Measurements from ENCODE around the gene EYS. TPM values are rescaled to one million over a fixed set of nuclear protein-coding genes. Genes with fewer than 3 reads are reported as not detected.
"Not testable (repeated sequence)": the region's sequence is repeated elsewhere in the genome, so short reads cannot be mapped to it uniquely, and the experiment has no call there.

The EYS gene
- total RNA-seq, 2 experiments from 2014 or later: not detected

DNA sequence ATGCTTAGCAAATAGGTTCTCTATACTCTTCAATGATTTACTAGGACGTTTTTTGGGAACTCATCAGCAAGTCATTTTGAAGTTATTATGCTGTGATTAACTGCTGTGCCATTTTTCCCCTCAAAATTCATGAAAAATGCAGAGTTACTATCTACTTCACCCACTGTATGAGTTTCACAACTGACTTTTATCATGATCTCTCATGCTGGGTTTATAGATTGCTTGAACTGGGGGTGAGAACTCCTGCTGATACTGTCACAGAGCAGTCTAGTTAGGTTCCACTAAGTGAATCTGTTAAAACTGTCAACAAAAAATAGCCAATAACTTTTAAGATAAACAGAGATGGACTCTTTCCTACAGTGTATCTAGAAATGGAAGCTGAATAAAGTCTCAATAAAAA lies 136.7 kb downstream of the EYS start:
- Mint-ChIP-seq H3K36me3 (no peaks in the 10 kb centered on the region), H3K4me3 (no peak overlapping the region), H3K27me3 (no peaks in the 10 kb centered on the region), H3K4me1 (no peaks in the 10 kb centered on the region), H3K27ac (no peak overlapping the region), H3K9me3 (peaks cover 13% of the 10 kb centered on the region)
- DNase-seq: no peak
- no peak for ATAC-seq (ENCODE audit: low read depth)
- POLR2A ChIA-PET: no interaction called here

DNA sequence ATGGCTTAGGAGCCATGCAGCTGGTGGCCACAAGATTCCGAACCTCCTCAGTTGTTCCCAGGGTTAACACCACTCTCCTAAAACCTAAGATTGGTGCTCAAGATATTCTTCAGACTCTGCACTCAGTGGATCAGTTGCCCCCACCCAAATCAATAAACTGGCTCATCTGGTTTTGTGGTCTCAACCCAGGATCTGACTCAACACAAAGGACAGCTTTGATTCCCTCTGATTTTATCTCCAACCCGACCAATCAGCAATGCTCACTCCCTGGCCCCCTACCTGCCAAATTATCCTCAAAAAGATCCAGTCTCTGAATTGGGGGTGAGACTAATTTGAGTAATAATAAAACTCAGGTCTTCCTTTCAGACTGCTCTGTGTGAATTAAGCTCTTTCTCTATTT lies 137.5 kb downstream of the EYS start:
- Mint-ChIP-seq H3K27ac (no peak overlapping the region), H3K9me3 (peaks cover 13% of the 10 kb centered on the region), H3K36me3 (no peaks in the 10 kb centered on the region), H3K27me3 (no peaks in the 10 kb centered on the region), H3K4me1 (no peaks in the 10 kb centered on the region), H3K4me3 (no peak overlapping the region)
- DNase-seq (no peak), ATAC-seq (ENCODE audit: low read depth) (no peak)
- POLR2A ChIA-PET: no interaction called here

DNA sequence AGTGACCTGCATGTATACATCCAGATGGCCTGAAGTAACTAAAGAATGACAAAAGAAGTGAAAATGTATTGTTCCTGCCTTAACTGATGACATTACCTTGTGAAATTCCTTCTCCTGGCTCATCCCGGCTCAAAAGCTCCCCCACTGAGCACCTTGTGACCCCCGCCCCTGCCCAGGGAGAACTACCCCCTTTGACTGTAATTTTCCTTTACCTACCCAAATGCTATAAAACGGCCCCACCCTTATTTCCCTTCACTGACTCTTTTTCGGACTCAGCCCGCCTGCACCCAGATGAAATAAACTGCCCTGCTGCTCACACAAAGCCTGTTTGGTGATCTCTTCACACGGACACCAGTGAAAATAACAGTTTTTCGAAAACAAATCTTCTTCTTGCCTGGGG lies 138.0 kb downstream of the EYS start:
- POLR2A ChIA-PET; H3K27ac Mint-ChIP-seq; H3K4me1 Mint-ChIP-seq; H3K4me3 Mint-ChIP-seq; DNase-seq; H3K36me3 Mint-ChIP-seq; H3K27me3 Mint-ChIP-seq; ATAC-seq (ENCODE audit: low read depth): not testable (repeated sequence)
- H3K9me3 Mint-ChIP-seq: peaks cover 11% of the 10 kb centered on the region

DNA sequence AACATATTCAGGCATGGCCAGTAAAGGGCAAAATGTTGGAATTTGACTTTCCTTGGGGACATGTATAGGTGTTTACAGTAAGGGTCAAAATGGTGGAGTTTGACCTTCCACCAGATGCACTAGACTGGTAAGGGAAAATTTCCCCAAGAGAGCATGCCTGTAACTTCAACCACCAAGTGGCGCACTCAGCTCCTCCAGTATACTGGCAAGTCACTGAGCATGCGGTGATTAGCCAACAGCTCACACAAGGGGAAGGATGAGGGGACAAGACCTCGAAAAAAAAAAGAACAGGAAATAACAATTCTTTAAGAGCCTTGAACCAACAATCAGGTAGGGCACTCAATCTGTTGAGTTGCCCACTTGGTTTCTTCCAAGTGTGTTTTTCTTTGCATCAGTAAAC lies 140.9 kb downstream of the EYS start:
- no peak for ATAC-seq (ENCODE audit: low read depth)
- Mint-ChIP-seq H3K9me3 (peaks cover 8% of the 10 kb centered on the region), H3K4me3 (no peak overlapping the region)

DNA sequence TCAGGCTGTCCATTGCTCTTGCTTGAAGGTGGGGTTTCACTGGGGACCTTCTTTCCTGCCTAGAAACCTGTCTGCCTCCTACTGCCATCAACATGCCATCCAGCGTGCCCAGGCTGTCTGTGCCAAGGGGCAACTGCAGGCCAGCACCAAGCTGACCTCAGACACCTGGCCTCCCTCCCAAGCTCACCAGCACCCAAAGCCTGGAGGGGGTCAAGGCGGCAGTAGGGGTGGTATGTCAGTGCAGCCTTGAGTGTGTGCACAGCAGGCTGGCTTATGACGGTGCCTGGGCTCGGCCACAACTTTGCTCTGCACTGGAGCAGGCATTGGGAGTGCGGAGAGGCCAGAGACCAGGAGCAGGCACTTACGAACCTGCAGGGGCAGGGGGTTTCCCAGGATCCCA lies 149.0 kb downstream of the EYS start:
- no peaks in the 10 kb centered on the region for H3K9me3 Mint-ChIP-seq
- H3K4me3 Mint-ChIP-seq: no peak overlapping the region
- POLR2A ChIA-PET: no interaction called here

More for the DNA sequence above, 140.9 kb downstream of the EYS start:
- no peak for DNase-seq
- POLR2A ChIA-PET: no interaction called here
- H3K36me3 Mint-ChIP-seq: no peaks in the 10 kb centered on the region
- H3K27ac Mint-ChIP-seq: no peak overlapping the region
- H3K27me3 Mint-ChIP-seq: no peaks in the 10 kb centered on the region
- H3K4me1 Mint-ChIP-seq: no peaks in the 10 kb centered on the region

DNA sequence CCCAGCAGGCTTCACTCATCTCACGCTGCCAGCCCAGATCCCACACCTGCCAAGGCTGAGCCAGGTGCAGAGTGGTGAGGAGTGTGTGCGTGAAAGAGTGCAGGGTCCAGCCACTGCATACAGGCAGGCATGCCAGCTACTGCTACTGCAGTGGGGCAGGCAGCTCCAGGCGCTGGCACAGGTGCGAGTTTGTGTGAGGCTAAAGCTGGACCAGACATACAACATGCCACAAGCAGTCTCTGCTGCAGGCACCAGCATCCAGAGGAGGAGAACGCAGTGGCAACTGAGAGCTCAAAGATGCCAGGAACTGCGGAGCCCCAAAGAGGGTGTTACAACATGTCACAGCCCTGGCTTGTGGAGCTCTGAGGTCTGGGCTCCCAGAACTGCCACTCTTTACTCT lies 149.8 kb downstream of the EYS start:
- H3K27me3 Mint-ChIP-seq: no peaks in the 10 kb centered on the region
- H3K36me3 Mint-ChIP-seq: no peaks in the 10 kb centered on the region
- H3K4me3 Mint-ChIP-seq: no peak overlapping the region
- H3K4me1 Mint-ChIP-seq: no peaks in the 10 kb centered on the region
- no peaks in the 10 kb centered on the region for H3K9me3 Mint-ChIP-seq
- H3K27ac Mint-ChIP-seq: no peak overlapping the region
- POLR2A ChIA-PET: no interaction called here
- ATAC-seq (ENCODE audit: low read depth) (no peak), DNase-seq (no peak)

More for the DNA sequence above, 149.0 kb downstream of the EYS start:
- Mint-ChIP-seq H3K36me3 (no peaks in the 10 kb centered on the region), H3K27ac (no peak overlapping the region), H3K4me1 (no peaks in the 10 kb centered on the region), H3K27me3 (no peaks in the 10 kb centered on the region)
- DNase-seq (no peak), ATAC-seq (ENCODE audit: low read depth) (no peak)

DNA sequence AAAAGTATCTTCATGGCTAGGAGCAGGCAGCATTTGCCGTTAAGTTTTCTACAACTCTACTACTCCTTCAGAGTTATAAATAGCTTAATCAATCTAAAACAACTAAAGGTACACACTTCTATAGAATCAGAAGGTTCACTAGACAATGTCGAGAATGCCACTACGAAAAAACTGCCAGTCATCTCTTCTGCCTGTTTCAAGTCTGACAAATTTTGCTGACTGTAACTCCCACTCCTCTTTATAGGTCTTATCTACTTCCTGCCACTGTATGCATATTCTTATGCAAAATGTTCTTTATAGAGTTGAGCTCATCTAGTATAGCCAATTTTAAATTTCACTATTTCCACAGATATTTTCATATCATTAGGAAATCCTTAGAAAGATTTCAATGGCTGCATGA lies 160.1 kb downstream of the EYS start:
- Mint-ChIP-seq H3K27me3 (no peaks in the 10 kb centered on the region), H3K36me3 (no peaks in the 10 kb centered on the region), H3K9me3 (peaks cover 2% of the 10 kb centered on the region), H3K4me1 (no peaks in the 10 kb centered on the region), H3K27ac (no peak overlapping the region), H3K4me3 (no peak overlapping the region)
- POLR2A ChIA-PET: no interaction called here
- no peak for DNase-seq
- ATAC-seq (ENCODE audit: low read depth): no peak

DNA sequence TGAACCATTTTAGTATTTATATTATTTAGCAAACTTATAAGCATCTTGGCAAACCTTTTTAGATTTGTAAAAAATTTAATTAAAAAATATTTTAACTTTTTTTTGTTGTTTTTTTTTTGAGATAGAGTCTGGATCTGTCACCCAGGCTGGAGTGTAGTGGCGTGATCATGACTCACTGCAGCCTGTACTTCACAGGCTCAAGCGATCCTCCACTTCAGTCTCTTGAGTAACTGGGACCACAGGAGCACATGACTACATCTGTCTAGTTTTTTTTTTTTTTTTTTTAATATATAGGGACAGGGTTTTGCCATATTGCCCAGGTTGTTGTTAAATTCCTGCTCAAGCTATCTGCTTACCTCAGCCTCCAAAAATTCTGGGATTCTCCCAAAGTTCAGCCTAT lies 161.1 kb downstream of the EYS start:
- DNase-seq: no peak
- H3K4me1 Mint-ChIP-seq: no peaks in the 10 kb centered on the region

DNA sequence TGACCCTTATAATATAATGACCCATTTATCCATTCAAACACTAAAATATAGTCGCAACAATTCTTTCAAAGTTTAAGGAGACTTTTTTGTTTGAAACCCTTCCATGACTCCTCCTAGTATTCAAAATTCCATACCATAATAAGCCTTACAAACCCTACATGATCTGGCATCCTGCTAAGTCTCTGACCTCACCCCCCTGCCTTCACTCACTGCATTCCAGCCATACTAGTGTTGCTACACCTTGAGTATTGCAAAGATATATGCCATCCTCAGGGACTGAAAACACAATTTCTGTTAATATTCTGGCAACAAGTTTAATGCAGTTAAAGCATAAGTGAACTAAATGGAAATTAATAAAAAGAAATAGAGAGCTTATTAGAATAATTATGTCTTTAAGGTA lies 168.4 kb downstream of the EYS start:
- Mint-ChIP-seq H3K9me3 (no peaks in the 10 kb centered on the region), H3K4me1 (no peaks in the 10 kb centered on the region), H3K27me3 (no peaks in the 10 kb centered on the region), H3K4me3 (no peak overlapping the region), H3K36me3 (no peaks in the 10 kb centered on the region), H3K27ac (no peak overlapping the region)
- no peak for DNase-seq
- ATAC-seq (ENCODE audit: low read depth): no peak
- POLR2A ChIA-PET: no interaction called here

More for the DNA sequence above, 161.1 kb downstream of the EYS start:
- Mint-ChIP-seq H3K36me3 (no peaks in the 10 kb centered on the region), H3K9me3 (peaks cover 2% of the 10 kb centered on the region), H3K27me3 (no peaks in the 10 kb centered on the region), H3K4me3 (no peak overlapping the region), H3K27ac (no peak overlapping the region)
- POLR2A ChIA-PET: no interaction called here
- ATAC-seq (ENCODE audit: low read depth): no peak

DNA sequence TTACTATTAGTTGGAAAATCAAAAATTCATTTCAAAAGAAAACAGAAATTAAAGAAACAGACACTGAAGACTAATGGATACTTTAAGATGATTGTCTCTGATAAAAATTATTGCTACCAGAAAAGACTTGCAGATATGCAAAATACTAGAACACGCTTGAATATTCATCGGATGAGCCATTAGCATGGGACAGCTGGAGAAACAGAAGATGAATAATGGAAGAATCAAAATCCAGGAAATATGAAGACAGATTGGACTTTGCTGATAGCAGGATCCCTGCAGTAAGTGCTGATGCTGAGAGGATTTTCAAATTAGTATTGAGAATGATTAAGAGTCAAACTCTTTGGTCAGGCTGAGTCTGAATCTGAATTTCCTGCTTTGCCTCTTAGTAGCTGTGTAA lies 169.4 kb downstream of the EYS start:
- no peak for DNase-seq
- Mint-ChIP-seq H3K36me3 (no peaks in the 10 kb centered on the region), H3K27me3 (no peaks in the 10 kb centered on the region), H3K4me1 (no peaks in the 10 kb centered on the region), H3K4me3 (no peak overlapping the region), H3K9me3 (peaks cover 2% of the 10 kb centered on the region), H3K27ac (no peak overlapping the region)
- ATAC-seq (ENCODE audit: low read depth): no peak
- POLR2A ChIA-PET: no interaction called here

DNA sequence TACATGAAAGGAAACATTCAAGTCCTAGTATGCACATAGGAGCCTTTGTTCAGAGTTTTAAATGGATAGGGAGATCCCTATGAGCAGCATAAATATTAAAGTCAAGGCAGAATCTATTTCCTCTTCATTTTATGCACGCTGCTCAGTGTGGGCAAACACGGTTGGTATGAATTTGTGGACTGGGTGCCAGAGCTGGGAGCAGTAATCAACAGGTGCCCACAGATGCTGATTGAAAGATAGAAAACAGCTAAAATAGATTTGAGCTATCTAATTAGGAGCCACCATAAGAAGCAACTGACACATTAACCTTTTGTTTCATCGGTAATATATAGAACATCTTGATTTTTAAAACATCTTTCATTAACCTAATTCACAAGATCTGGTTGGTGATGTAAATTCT lies 175.5 kb downstream of the EYS start:
- peaks cover 2% of the 10 kb centered on the region for H3K9me3 Mint-ChIP-seq
- DNase-seq (no peak), ATAC-seq (ENCODE audit: low read depth) (no peak)
- no peak overlapping the region for H3K4me3 Mint-ChIP-seq
- no peak overlapping the region for H3K27ac Mint-ChIP-seq
- POLR2A ChIA-PET: no interaction called here
- H3K36me3 Mint-ChIP-seq: no peaks in the 10 kb centered on the region
- H3K4me1 Mint-ChIP-seq: no peaks in the 10 kb centered on the region
- no peaks in the 10 kb centered on the region for H3K27me3 Mint-ChIP-seq

DNA sequence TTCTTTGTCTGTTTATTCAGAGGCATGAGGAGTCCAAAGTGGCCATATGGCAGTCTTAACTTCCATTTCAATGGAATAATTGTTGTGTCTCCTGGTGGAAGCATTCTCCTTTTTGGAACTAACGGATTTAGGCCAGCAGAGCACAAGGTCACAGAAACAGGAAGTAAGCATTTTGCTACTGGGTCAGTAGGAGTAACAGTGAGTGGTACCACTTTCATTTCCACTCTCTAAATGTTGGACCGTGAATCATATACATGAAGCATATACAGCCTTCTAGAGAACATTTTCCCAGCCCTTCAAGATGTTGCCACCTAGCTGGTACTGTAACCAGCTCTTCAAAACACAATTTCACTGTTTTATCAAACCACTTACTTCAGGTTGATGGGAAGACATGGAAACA lies 182.8 kb downstream of the EYS start:
- Mint-ChIP-seq H3K27ac (no peak overlapping the region), H3K27me3 (no peaks in the 10 kb centered on the region), H3K9me3 (peaks cover 7% of the 10 kb centered on the region), H3K4me3 (no peak overlapping the region), H3K36me3 (no peaks in the 10 kb centered on the region), H3K4me1 (no peaks in the 10 kb centered on the region)
- ATAC-seq (ENCODE audit: low read depth): no peak
- POLR2A ChIA-PET: no interaction called here
- DNase-seq: no peak

DNA sequence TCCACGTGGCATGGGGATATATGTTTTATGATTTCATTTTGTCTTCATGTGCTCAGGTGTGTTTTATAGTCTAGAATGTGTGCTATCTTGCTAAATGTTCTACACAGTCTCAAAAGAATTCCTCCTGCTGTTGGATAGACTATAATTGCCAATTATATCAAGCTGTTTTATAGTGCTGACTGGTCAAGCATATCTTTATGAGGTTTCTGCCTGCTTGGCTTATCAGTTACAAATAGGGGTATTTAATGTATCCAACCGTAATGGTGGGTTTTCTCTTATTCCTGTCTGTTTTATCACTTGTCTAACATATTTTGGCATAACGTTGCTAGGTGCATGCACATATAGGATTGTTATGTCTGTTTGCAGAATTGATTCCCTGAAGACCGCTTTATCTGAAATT lies 201.3 kb downstream of the EYS start:
- Mint-ChIP-seq H3K27me3 (no peaks in the 10 kb centered on the region), H3K9me3 (peaks cover 10% of the 10 kb centered on the region), H3K36me3 (no peaks in the 10 kb centered on the region), H3K27ac (no peak overlapping the region), H3K4me3 (no peak overlapping the region), H3K4me1 (no peaks in the 10 kb centered on the region)
- ATAC-seq (ENCODE audit: low read depth) (no peak), DNase-seq (no peak)
- POLR2A ChIA-PET: no interaction called here

DNA sequence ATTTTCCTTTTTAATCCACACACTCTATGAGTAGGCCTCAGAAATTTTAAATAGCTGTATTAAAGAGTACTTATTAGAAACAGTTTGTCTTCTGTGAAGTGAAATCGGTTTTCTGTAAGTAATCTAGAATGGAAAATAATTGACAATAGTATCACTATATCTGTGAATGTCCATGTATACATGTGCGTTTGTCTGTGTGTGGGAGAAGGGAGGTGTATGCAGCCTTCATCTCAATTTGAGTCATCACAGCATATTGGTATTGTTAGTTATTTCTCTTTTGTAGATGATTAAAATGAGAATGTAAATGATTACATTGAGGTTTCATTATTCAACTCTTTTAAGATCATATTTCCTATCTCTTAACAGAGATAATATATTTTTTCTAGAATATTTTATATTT lies 206.0 kb downstream of the EYS start:
- POLR2A ChIA-PET: no interaction called here
- Mint-ChIP-seq H3K36me3 (no peaks in the 10 kb centered on the region), H3K27ac (no peak overlapping the region), H3K4me3 (no peak overlapping the region), H3K4me1 (no peaks in the 10 kb centered on the region), H3K9me3 (peaks cover 5% of the 10 kb centered on the region), H3K27me3 (no peaks in the 10 kb centered on the region)
- DNase-seq (no peak), ATAC-seq (ENCODE audit: low read depth) (no peak)

DNA sequence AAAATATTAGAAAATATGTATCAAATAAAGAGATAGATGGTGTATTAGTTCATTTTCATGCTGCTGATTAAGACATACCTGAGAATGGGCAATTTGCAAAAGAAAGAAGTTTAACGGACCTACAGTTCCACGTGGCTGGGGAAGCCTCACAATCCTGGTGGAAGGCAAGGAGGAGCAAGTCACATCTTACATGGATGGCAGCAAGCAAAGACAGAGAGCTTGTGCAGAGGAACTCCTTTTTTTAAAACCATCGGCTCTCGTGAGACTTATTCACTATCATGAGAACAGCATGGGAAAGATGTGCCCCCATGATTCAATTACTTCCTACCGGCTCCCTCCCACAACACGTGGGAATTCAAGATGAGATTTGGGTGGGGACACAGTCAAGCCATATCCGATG lies 223.4 kb downstream of the EYS start:
- H3K4me3 Mint-ChIP-seq; H3K9me3 Mint-ChIP-seq; DNase-seq; H3K27me3 Mint-ChIP-seq; H3K4me1 Mint-ChIP-seq; H3K27ac Mint-ChIP-seq; ATAC-seq (ENCODE audit: low read depth); POLR2A ChIA-PET; H3K36me3 Mint-ChIP-seq: not testable (repeated sequence)

Data from activated naive CD8-positive, alpha-beta T cell treated with anti-CD3 and anti-CD28 coated beads, Interleukin-2, amount 10 ng/mL, durations not matched to agents 7 days and 5 days (primary cell).